ENCODE data around the gene C9orf50.

DNA sequence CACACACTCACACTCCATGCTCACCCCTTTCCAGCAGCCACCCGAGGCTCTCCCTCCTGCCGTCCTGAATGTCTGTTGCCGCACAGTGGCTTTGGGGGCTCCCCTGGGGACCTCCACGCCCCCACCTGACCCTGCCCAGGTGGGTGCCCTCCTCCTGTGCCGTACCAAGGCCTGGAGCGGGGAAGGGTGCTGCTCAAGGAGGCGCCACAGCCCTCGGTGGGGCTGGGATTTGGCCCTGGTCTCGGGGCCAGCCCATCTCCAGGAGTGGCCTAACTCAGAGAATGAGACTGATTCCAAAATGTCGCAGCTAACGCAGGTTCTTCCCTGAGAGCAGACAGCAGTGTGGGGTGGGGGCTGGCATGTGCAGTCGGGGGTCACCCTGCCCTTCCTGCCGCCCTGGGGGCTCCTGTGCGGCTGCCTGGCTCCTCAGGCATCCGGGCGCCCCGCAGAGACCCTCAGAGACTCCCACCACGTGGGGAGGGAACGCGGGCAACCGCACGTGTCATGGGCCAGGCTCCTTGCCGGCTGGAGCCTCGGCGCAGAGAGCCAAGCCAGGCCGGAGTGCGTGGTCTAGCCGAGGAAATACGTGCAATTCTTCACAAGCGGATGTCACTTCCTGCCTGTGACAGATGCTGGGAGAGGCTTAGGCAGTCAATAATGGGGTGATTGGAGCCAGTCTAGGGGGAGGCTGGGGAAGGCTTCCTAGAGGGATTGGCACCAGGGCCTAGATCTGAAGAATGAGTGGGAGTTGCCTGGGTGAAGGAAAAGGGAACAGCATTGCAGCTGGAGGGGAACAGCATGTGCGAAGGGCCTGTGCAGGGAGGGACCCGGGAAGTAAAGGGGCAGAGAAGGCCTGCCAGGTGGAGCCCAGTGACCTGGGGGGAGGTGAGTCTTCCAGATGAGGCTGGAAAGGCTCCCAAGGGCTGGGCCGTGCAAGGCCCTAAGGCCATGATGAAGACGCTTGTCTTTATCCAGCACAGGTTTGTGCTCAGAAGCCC, 44.1 kb downstream of the C9orf50 start:
- TF ChIP-seq, protein P1, sequence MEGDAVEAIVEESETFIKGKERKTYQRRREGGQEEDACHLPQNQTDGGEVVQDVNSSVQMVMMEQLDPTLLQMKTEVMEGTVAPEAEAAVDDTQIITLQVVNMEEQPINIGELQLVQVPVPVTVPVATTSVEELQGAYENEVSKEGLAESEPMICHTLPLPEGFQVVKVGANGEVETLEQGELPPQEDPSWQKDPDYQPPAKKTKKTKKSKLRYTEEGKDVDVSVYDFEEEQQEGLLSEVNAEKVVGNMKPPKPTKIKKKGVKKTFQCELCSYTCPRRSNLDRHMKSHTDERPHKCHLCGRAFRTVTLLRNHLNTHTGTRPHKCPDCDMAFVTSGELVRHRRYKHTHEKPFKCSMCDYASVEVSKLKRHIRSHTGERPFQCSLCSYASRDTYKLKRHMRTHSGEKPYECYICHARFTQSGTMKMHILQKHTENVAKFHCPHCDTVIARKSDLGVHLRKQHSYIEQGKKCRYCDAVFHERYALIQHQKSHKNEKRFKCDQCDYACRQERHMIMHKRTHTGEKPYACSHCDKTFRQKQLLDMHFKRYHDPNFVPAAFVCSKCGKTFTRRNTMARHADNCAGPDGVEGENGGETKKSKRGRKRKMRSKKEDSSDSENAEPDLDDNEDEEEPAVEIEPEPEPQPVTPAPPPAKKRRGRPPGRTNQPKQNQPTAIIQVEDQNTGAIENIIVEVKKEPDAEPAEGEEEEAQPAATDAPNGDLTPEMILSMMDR (IDR thresholded peaks at IDR 0.05): no peak
- peak in 1 of 2 donors; percentile 4 for TF ChIP-seq POLR2A (IDR thresholded peaks at IDR 0.05)

Measured in heart left ventricle (tissue), 13 donors.